PC-3 (cell line): Measurements from ENCODE around the gene DUSP22. TPM values are rescaled to one million over a fixed set of nuclear protein-coding genes. Genes with fewer than 3 reads are reported as not detected.

Source experiments
- ATAC-seq: fragments of 200-7000 bp; cut with Tn5 transposase; 2 replicates; pipeline ENCODE4 v1.9.1; 2020; ENCODE audit warnings: mild to moderate bottlenecking, moderate library complexity
- BruUV-seq: library from RNA; stranded (reverse); fragments of 400-500 nt; replicated peaks from 2 replicates; lab custom pipeline; 2021; lab: Mats Ljungman, UMichigan
- CTCF ChIA-PET: fragments of 300-600 bp; sonication (Branson Sonifier 250); formaldehyde crosslinking; loops from one replicate; lab custom pipeline; 2022; ENCODE audit warnings: antibody characterized with exemption; lab: Charles Lee
- POLR2A ChIA-PET: fragments of 300-600 bp; sonication (Branson Sonifier 250); formaldehyde crosslinking; loops from one replicate; lab custom pipeline; 2022; ENCODE audit warnings: antibody characterized with exemption; ENCODE audit not compliant: unreplicated experiment; lab: Charles Lee
- DNase-seq: peaks from one replicate; pipeline ENCODE4 v3.0.0-alpha.2; 2015
- H2AFZ ChIP-seq: fragments of 300-600 bp; sonication (generic); 2 replicates; pipeline ENCODE4 v1.6.0; 2016; ENCODE audit warnings: antibody characterized with exemption, low read length
- H3F3A ChIP-seq: fragments of 300-600 bp; sonication (generic); one replicate; pipeline ENCODE4 v1.6.0; 2017; ENCODE audit warnings: antibody characterized with exemption, low read length, control low read depth, mild to moderate bottlenecking; ENCODE audit not compliant: unreplicated experiment
- H3K27ac ChIP-seq: fragments of 300-600 bp; sonication (generic); 2 replicates; pipeline ENCODE4 v1.5.1; 2016; ENCODE audit warnings: mild to moderate bottlenecking, low read length
- H3K27me3 ChIP-seq: fragments of 300-600 bp; sonication (generic); 2 replicates; pipeline ENCODE4 v1.6.1; 2016; ENCODE audit warnings: low read length, mixed read lengths
- H3K36me3 ChIP-seq: fragments of 300-600 bp; sonication (generic); 2 replicates; pipeline ENCODE4 v1.6.1; 2016; ENCODE audit warnings: low read depth, mixed run types, low read length, mixed read lengths
- H3K4me1 ChIP-seq: fragments of 300-600 bp; sonication (generic); 2 replicates; pipeline ENCODE4 v1.5.1; 2016; ENCODE audit warnings: low read length; ENCODE audit not compliant: insufficient read depth
- H3K4me2 ChIP-seq: fragments of 300-600 bp; sonication (generic); 2 replicates; pipeline ENCODE4 v1.6.0; 2016; ENCODE audit warnings: low read length
- H3K4me3 ChIP-seq: fragments of 300-600 bp; sonication (generic); 2 replicates; pipeline ENCODE4 v1.5.1; 2016; ENCODE audit warnings: mild to moderate bottlenecking, low read length, mixed read lengths
- H3K79me2 ChIP-seq: fragments of 300-600 bp; sonication (generic); 2 replicates; pipeline ENCODE4 v1.6.1; 2017; ENCODE audit warnings: low read length, mixed read lengths
- H3K9ac ChIP-seq: fragments of 300-600 bp; sonication (generic); 2 replicates; pipeline ENCODE4 v1.6.0; 2016; ENCODE audit warnings: mild to moderate bottlenecking, low read length
- H3K9me2 ChIP-seq: fragments of 300-600 bp; sonication (generic); replicated peaks from 2 replicates; pipeline ENCODE4 v1.6.1; 2016; ENCODE audit warnings: mixed run types, low read length, mixed read lengths
- H3K9me3 ChIP-seq: fragments of 300-600 bp; sonication (generic); 2 replicates; pipeline ENCODE4 v1.6.1; 2016; ENCODE audit warnings: low read length, mixed read lengths
- H4K20me1 ChIP-seq: fragments of 300-600 bp; sonication (generic); 2 replicates; pipeline ENCODE4 v1.6.1; 2016; ENCODE audit warnings: low read length, mixed read lengths
- CTCF ChIP-seq: fragments of 300-600 bp; sonication (generic); conservative IDR thresholded peaks from 2 replicates; pipeline ENCODE4 v1.5.1; 2017; ENCODE audit warnings: antibody characterized with exemption, low read depth, mild to moderate bottlenecking, low read length
- EZH2 ChIP-seq: fragments of 300-600 bp; sonication (generic); IDR thresholded peaks from one replicate; pipeline ENCODE4 v1.6.1; 2017; ENCODE audit warnings: antibody characterized with exemption, mild to moderate bottlenecking, low read length; ENCODE audit not compliant: unreplicated experiment
- EZH2phosphoT487 ChIP-seq: fragments of 300-600 bp; sonication (generic); IDR thresholded peaks from 2 replicates; pipeline ENCODE4 v1.6.1; 2018; ENCODE audit warnings: mild to moderate bottlenecking, antibody characterized with exemption, low read length, borderline replicate concordance
- intact Hi-C: fragments of 100-400 bp; cut with micrococcal nuclease; formaldehyde crosslinking; loops from 2 replicates; pipeline ENCODE4 v1.9.0; 2023
- total RNA-seq: library from RNA; depleted of rRNA; stranded (reverse); fragments of >200 nt; gene quantifications from 2 replicates; pipeline ENCODE4 v1.2.3, GENCODE V29; 2014

The DUSP22 gene
- total RNA-seq, 1 experiment from 2014 or later, result 37.8 TPM

GRCh38 chr6:308768-309167, 16.5 kb downstream of the DUSP22 start:
- no peak overlapping the region for H3K4me2 ChIP-seq
- TF ChIP-seq EZH2 (no peak), EZH2phosphoT487 (no peak), CTCF (no peak)
- no peaks in the 10 kb centered on the region for H3K79me2 ChIP-seq
- ChIA-PET CTCF (no interaction called here), POLR2A (no interaction called here)
- no TSS peak for BruUV-seq
- no peaks in the 10 kb centered on the region for H3K27me3 ChIP-seq
- H3K27ac ChIP-seq, result no peak overlapping the region
- no peaks in the 10 kb centered on the region for H3K9me3 ChIP-seq
- no peak overlapping the region for H3K4me3 ChIP-seq
- no peaks in the 10 kb centered on the region for H4K20me1 ChIP-seq
- H2AFZ ChIP-seq, result no peak overlapping the region
- ATAC-seq (no peak), DNase-seq (no peak)
- no peaks in the 10 kb centered on the region for H3K36me3 ChIP-seq
- intact Hi-C loops, result no loop called here
- H3K4me1 ChIP-seq, result no peaks in the 10 kb centered on the region
- no peaks in the 10 kb centered on the region for H3K9me2 ChIP-seq
- H3K9ac ChIP-seq, result no peak overlapping the region
- no peaks in the 10 kb centered on the region for H3F3A ChIP-seq

- ChIA-PET CTCF (no interaction called here), POLR2A (no interaction called here)
- H3K9me3 ChIP-seq, result no peaks in the 10 kb centered on the region
- ATAC-seq, result no peak
- no peaks in the 10 kb centered on the region for H3K9me2 ChIP-seq
- no peak overlapping the region for H2AFZ ChIP-seq
- H3K36me3 ChIP-seq, result no peaks in the 10 kb centered on the region
- no peak overlapping the region for H3K9ac ChIP-seq
- no peaks in the 10 kb centered on the region for H3F3A ChIP-seq
- no TSS peak for BruUV-seq
- no peak overlapping the region for H3K4me3 ChIP-seq
- no peak for TF ChIP-seq EZH2
- TF ChIP-seq EZH2phosphoT487, result no peak
- no peak for TF ChIP-seq CTCF
- H3K27me3 ChIP-seq, result no peaks in the 10 kb centered on the region
- H3K79me2 ChIP-seq, result no peaks in the 10 kb centered on the region
- H3K4me2 ChIP-seq, result no peak overlapping the region
- no peaks in the 10 kb centered on the region for H4K20me1 ChIP-seq
- no peaks in the 10 kb centered on the region for H3K4me1 ChIP-seq
- intact Hi-C loops, result no loop called here
- H3K27ac ChIP-seq, result no peak overlapping the region
- DNase-seq, result no peak
Observed at GRCh38 chr6:309947-310346, 17.7 kb downstream of the DUSP22 start.

- Histone ChIP-seq H3K9me2 (no peaks in the 10 kb centered on the region), H3F3A (no peaks in the 10 kb centered on the region), H3K36me3 (no peaks in the 10 kb centered on the region), H3K27me3 (no peaks in the 10 kb centered on the region), H3K9ac (no peak overlapping the region), H3K27ac (no peak overlapping the region), H3K79me2 (no peaks in the 10 kb centered on the region), H2AFZ (no peak overlapping the region), H3K4me2 (no peak overlapping the region), H4K20me1 (no peaks in the 10 kb centered on the region), H3K9me3 (no peaks in the 10 kb centered on the region), H3K4me3 (no peak overlapping the region), H3K4me1 (no peaks in the 10 kb centered on the region)
- ChIA-PET POLR2A (no interaction called here), CTCF (no interaction called here)
- ATAC-seq (no peak), DNase-seq (no peak)
- intact Hi-C loops, result no loop called here
- no peak for TF ChIP-seq EZH2phosphoT487
- TF ChIP-seq EZH2, result no peak
- TF ChIP-seq CTCF, result no peak
- no TSS peak for BruUV-seq
Observed at GRCh38 chr6:310671-311070, 18.4 kb downstream of the DUSP22 start.
